Heart right ventricle (tissue), 16 donors: ENCODE data around the gene ZNF471. TPM values are rescaled to one million over a fixed set of nuclear protein-coding genes. Genes with fewer than 3 reads are reported as not detected.

Experiments
- ATAC-seq, 8 donors: fragments of 200-7000 bp; cut with Tn5 transposase; one replicate each; pipeline ENCODE4 v1.9.1; 2020; ENCODE audit warnings: mild to moderate bottlenecking in 8 of 8, moderate library complexity in 8 of 8, moderate number of reproducible peaks in 1 of 8
- DNase-seq, 2 donors: peaks; one replicate each; pipeline ENCODE4 v3.0.0-alpha.2; 2020
- H3K27ac ChIP-seq, 10 donors: fragments of 200-600 bp; sonication (generic) in 2 of 10; one replicate each; pipeline versions ENCODE4 v1.5.0 to v1.8.0; 2020 to 2022; ENCODE audit warnings: mild to moderate bottlenecking in 3 of 10
- H3K27me3 ChIP-seq, 7 donors: fragments of 200-600 bp; one replicate each; pipeline ENCODE4 v1.8.0; 2021 to 2022; ENCODE audit warnings: mild to moderate bottlenecking in 2 of 7
- H3K36me3 ChIP-seq, 9 donors: fragments of 200-600 bp; sonication (generic) in 1 of 9; one replicate each; pipeline versions ENCODE4 v1.5.0 to v1.8.0; 2020 to 2022; ENCODE audit warnings: mild to moderate bottlenecking in 2 of 9
- H3K4me1 ChIP-seq, 9 donors: fragments of 200-600 bp; sonication (generic) in 1 of 9; one replicate each; pipeline versions ENCODE4 v1.5.0 to v1.8.0; 2020 to 2022; ENCODE audit warnings: mild to moderate bottlenecking in 4 of 9
- H3K4me3 ChIP-seq, 10 donors: fragments of 200-600 bp; sonication (generic) in 2 of 10; one replicate each; pipeline versions ENCODE4 v1.5.0 to v1.8.0; 2020 to 2022; ENCODE audit warnings: mild to moderate bottlenecking in 7 of 10, moderate library complexity in 2 of 10
- H3K9me3 ChIP-seq, 11 donors: fragments of 200-600 bp in 10 of 11; sonication (generic) in 2 of 11; one replicate each; pipeline versions ENCODE4 v1.5.0 to v1.8.0; 2013 to 2022; ENCODE audit warnings: mild to moderate bottlenecking in 2 of 11, control low read depth in 1 of 11, moderate library complexity in 1 of 11
- CTCF ChIP-seq, 9 donors: fragments of 200-600 bp; sonication (generic) in 2 of 9; IDR thresholded peaks; one replicate each; pipeline versions ENCODE4 v1.5.0 to v1.8.0; 2021 to 2022; ENCODE audit warnings: antibody characterized with exemption in 9 of 9, mild to moderate bottlenecking in 5 of 9, moderate library complexity in 1 of 9
- WGBS, 2 donors: extraction: QIAGEN DNeasy Blood & Tissue Kit; methylation state at CpG; one replicate each; pipeline ENCODE4 v1.1.7; 2013; ENCODE audit warnings: inconsistent platforms in 1 of 2; 5-methylcytosine and 5-hydroxymethylcytosine counted together
- intact Hi-C, 10 donors: fragments of 100-400 bp; cut with DNase I; formaldehyde crosslinking; loops; one replicate each; pipeline versions ENCODE4 v1.11.1 to v1.14.2; 2022
- polyA plus RNA-seq, 2 donors: library from polyadenylated mRNA; stranded (reverse); fragments of 200-250 nt; gene quantifications; one replicate each; pipeline ENCODE4 v1.2.3, GENCODE V29; 2013
- total RNA-seq, 10 donors: library from RNA; stranded (reverse); fragmentation: NEBNext Ultra II Directional in 3 of 10; extraction: Animal tissue kit (Norgen Biotek cat#: 25700) in 3 of 10; gene quantifications; one replicate each; pipeline versions ENCODE4 v1.2.1 to v1.2.4, GENCODE V29; 2021 to 2023
- donor health status: Arrhythmogenic right ventricular cardiomyopathy.
- donor health status: ischemic (EF 13 %, LVEDD 7.1; RV severe dilation, severe dysfunction).
- donor health status: healthy with polysubstance abuse.
- donor health status: DM: no; HTN: yes; CAD: no.
- donor health status: DM: no; HTN: no; CAD: no.
- donor health status: ischemic (EF 25% LVEDD 6.9; RV normal size, moderate dysfunction).
- donor health status: ischemic (EF 25% LVEDD 5.7; RV mildly dilated, moderate dysfunction).
- donor health status: healthy.
- donor health status: DM: yes; HTN: yes; CAD: no.
- donor health status: Ischemic cardiomyopathy.
- donor health status: ischemic (EF 35%, LVEDD 5.7; RV mildly dilated, moderate dysfunction).
- donor health status: nonischemic (EF 11% LVEDD 7.7; RV severe dilation, severe dysfunction).
- donor health status: DM: yes; HTN: yes; CAD: no.
- donor health status: PGD.
- donor health status: ischemic (EF 29% LVEDD 5.4; RV normal size, mild dysfunction).
- donor health status: nonischemic (EF 23%, LVEDD 6.1; RV moderate dilation, normal function).

Gene ZNF471
- total and polyA plus RNA-seq, 12 donors: 1.9 to 7.7 (median 5.5) TPM

GRCh38 chr19:56476651-56477428 is 30.8 kb upstream of the ZNF471 start, which contains the start of gene ZNF667:
ZNF667 (minus strand) TSS chr19:56477345; CDS start chr19:56462370, 14,975 bp downstream.
- Histone ChIP-seq H3K27ac (peak within 1 kb of the TSS; percentile 36 to 90 (median 77)), H3K4me3 (peak within 1 kb of the TSS; percentile 55 to 99 (median 76)), H3K36me3 (peaks cover 0 to 17% (median 1%) of the 10 kb centered on the region in 9 donors), H3K27me3 (no peaks in the 10 kb centered on the region), H3K9me3 (peaks cover 0 to 77% (median 0%) of the 10 kb centered on the region in 11 donors), H3K4me1 (peaks cover 0 to 25% (median 16%) of the 10 kb centered on the region in 9 donors)
- intact Hi-C loops: loop anchor here in 3 of 10 donors (1.0 to 5.0 kb wide), 2 partner anchors 61 to 75 kb away; partner anchors contain the start of genes ZNF583 (in 2 of the 3) and ZFP28 (in 1 of the 3)
- TF ChIP-seq CTCF (IDR thresholded peaks at IDR 0.05): no peak
- DNase-seq (peak in 1 of 2 donors; percentile 13), ATAC-seq (peak in 1 of 8 donors; percentile 18)
- 0 to 1% methylated on average over 69 of the region's 69 CpGs for WGBS, 2 donors

- intact Hi-C loops: loop anchor here in 5 of 10 donors (1.0 to 5.0 kb wide), 5 partner anchors 29 to 85 kb away; partner anchors contain the start of genes ZNF471 (in 2 of the 5), ZNF583 (in 2 of the 5), ZFP28 (in 1 of the 5) and ZNF582 (in 1 of the 5)
- TF ChIP-seq CTCF (IDR thresholded peaks at IDR 0.05): peak in 1 of 9 donors; percentile 10
- Histone ChIP-seq H3K27ac (peak overlapping the region; percentile 36 to 90 (median 77)), H3K27me3 (no peaks in the 10 kb centered on the region), H3K4me3 (peak overlapping the region; percentile 55 to 99 (median 76)), H3K9me3 (peaks cover 0 to 77% (median 0%) of the 10 kb centered on the region in 11 donors), H3K4me1 (peaks cover 0 to 25% (median 16%) of the 10 kb centered on the region in 9 donors), H3K36me3 (peaks cover 0 to 8% (median 0%) of the 10 kb centered on the region in 9 donors)
- 0 to 1% methylated on average over 80 of the region's 80 CpGs for WGBS, 2 donors
- ATAC-seq: peak; percentile 96 to 99 (median 98)
- DNase-seq: peak; percentile 93 to 94
Observed at GRCh38 chr19:56477429-56478338, 30.0 kb upstream of the ZNF471 start.

GRCh38 chr19:56491399-56491798 is 16.3 kb upstream of the ZNF471 start:
- no peak for TF ChIP-seq CTCF (IDR thresholded peaks at IDR 0.05)
- H3K4me1 ChIP-seq: peaks cover 0 to 4% (median 0%) of the 10 kb centered on the region in 9 donors
- H3K27ac ChIP-seq: no peak overlapping the region
- DNase-seq: no peak
- WGBS, 2 donors: 70 to 72% methylated on average over 3 of the region's 3 CpGs
- H3K4me3 ChIP-seq: no peak overlapping the region
- intact Hi-C loops: no loop called here
- H3K27me3 ChIP-seq: no peaks in the 10 kb centered on the region
- no peak for ATAC-seq
- H3K9me3 ChIP-seq: peaks cover 0 to 100% (median 20%) of the 10 kb centered on the region in 11 donors
- H3K36me3 ChIP-seq: peaks cover 0 to 38% (median 13%) of the 10 kb centered on the region in 9 donors
